ENCODE results near the gene SEC23A.
"Not testable (repeated sequence)": the region's sequence is repeated elsewhere in the genome, so short reads cannot be mapped to it uniquely, and the experiment has no call there.

The SEC23A gene
- total RNA-seq = 91.9 to 115 reads per million in 2 donors

DNA sequence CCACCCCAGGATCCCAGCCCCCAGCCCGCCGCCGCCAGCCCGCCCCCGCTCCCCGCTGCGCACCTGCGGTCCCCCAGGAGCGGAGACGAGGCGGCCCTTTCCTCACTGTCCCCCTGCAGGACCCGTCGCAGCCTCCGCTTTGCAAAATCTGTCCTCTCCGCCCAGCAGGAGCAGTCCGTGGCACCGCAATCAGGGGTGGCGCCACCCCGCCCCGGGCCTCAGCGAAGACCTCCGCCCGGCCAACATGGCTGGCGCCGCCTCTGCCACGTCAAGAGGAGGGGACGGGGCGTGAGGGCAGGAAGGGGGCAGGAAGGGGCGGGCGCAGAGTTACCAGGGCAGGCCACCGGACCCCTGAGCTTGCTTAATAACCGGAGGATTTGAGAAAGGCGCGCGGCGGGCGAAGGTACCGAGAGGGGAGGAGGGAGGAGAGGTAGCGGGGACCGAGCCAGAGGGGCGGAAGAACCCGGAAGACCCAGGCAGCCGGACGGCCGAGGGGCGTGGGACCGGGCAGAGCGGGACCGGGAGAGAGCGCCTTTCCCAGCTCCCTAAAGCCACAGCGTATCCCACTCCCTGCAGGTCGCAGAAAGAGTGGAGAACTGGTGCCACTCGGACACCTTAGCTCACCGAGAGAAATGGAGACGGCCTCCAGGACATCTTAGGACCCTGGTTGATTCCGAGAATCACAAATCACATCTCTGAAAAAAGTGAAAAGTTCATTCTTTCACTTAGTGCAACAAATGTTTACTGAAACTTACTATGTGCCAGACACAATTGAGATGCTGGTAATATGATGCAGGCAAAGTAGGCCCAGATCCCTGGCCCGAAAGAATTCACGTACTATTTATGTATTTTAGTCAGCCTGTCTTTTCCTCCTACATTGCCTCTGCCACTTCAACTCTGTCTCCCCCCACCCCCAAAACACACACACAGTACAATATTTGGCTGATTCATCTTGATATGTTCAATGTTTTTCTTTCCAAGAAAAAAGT lies at the start of gene SEC23A:
SEC23A (minus strand) TSS at position 267 of the 989 bp plus-strand sequence. CDS start 7,117 bp downstream, outside the sequence.
- peak; percentile 82 for DNase-seq

DNA sequence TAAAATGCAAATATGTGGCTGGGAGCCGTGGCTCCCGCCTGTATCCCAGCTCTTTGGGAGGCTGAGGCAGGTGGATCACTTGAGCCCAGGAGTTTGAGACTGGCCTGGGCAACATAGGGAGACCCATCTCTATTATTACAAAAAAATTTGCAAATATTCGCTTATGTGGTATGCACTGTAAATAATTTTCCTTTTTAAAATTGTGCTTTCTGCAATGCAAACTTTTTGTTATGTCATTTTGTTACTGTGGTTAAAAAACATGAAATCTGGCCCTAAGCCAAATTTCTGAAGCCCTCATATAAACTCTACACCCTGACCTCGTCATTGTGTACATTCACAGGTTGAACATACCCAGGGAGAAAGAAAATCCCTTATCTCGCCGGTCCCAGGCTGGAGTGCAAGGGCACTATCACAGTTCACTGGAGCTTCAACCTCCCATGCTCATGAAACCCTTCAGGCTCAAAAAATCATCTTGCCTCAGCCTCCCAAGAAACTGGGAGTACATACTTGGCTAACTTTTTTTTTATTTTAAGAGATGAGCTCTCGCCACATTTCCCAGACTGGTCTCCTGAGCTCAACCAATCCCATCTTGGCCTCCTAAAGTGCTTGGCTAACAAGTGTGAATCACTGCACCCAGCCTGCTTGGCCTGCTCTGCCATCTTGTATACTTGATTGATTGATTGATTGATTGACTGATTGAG lies 42.4 kb upstream of the SEC23A start:
- DNase-seq = no peak

DNA sequence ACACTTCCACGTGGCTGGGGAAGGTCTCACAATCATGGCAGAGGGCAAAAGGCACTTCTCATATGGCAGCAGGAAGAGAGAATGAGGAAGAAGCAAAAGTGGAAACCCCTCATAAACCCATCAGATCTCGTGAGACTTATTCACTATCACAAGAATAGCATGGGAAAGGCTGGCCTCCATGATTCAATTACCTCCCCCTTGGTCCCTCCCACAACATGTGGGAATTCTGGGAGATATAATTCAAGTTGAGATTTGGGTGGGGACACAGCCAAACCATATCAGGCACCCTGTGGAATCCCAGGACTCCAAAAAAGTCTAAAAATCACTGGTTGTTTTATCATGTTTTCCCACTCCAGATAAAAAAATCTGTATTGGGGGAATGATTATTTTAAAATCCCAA lies 40.2 kb upstream of the SEC23A start:
- not testable (repeated sequence) for DNase-seq

DNA sequence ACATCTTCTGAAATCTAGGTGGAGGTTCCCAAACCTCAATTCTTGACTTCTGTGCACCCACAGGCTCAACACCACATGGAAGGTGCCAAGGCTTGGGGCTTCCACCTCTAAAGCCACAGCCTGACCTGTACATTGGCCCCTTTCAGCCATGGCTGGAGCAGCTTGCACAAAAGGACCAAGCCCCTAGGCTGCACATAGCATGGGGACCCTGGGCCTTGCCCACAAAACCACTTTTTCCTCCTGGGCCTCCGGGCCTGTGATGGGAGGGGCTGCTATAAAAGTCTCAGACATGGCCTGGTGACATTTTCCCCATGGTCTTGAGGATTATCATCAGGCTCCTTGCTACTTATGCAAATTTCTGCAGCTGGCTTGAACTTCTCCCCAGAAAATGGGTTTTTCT lies 38.6 kb upstream of the SEC23A start:
- DNase-seq = not testable (repeated sequence)

DNA sequence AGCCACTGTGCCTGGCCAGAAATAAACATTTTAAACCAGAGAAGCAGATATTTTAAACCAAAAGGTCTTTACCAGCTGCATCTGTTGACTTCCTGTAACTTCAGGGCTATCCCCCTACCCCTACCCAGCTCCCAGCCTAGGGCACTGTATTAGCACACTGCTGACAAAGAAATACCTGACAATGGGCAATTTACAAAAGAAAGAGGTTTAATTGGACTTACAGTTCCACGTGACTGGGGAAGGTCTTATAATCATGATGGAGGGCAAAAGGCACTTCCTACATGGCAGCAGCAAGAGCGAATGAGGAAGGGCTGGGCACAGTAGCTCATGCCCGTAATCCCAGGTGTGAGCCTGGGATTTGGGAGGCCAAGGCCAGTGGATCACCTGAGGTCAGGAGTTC lies 37.1 kb upstream of the SEC23A start:
- no peak for DNase-seq

DNA sequence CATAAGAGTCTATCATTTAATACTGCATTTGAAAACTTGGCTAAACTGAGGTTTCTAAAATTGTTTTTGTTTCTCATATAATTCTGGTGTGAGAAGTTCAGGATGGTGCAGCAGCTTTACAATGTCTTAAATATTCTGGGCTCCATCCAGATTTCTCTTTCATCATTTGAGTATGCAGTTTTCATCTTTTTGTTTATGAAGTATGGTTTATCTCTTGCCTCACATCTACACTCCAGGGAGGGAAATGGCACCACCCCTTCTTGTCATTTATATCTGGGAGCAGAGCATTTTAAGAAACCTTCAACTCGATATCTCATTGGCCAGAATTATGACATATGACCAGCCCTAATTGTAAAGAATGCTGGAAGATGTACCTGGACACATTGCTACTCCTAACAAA lies 35.4 kb upstream of the SEC23A start:
- no peak for DNase-seq

DNA sequence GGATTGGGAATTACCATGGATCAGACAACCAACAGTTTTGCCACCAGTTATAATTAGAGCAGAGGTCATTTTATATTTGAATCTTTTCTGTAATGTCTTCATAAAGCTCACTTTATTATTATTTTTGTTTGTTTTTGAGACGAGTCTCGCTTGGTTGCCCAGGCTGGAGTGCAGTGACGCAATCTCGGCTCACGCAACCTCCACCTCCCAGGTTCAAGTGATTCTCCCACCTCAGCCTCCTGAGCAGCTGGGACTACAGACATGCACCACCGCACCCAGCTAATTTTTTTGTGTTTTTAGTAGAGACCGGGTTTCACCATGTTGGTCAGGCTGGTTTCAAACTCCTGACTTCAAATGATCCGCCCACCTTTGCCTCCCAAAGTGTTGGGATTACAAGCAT lies 34.8 kb upstream of the SEC23A start:
- not testable (repeated sequence) for DNase-seq

DNA sequence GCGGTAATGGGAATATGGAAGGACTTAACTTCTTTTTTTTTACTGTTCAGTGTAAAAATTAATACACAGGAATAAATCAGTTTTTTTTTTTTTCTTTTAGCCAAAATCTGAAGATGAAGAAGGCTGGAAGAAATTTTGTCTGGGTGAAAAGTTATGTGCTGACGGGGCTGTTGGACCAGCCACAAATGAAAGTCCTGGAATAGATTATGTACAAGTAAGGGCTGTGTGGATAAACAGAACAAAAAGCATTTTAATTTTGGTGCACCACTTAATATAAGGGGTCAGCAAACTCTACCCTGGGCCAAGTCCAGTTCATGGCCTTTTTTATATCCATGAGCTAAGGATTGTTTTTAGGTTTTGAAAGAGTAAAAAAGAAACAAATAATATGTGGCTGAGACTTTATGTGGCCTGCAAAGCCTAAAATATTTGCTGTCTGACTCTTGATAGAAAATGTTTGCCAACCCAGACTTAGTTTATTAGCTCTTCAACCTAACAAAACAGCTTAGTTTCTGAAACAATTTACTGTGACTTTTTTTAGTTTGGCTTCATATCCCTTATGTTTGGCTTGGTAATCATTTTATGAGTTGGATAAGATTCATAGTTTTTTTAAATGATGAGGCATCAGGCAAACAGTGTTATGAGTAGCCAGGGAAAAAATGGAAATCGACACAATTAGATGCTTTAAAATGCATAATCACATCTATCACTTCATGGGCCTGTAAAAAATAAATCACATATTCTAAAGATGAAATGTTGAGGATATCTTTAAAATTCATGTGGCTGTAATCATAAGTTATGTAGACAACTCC lies 19.5 kb upstream of the SEC23A start:
- no peak for DNase-seq

DNA sequence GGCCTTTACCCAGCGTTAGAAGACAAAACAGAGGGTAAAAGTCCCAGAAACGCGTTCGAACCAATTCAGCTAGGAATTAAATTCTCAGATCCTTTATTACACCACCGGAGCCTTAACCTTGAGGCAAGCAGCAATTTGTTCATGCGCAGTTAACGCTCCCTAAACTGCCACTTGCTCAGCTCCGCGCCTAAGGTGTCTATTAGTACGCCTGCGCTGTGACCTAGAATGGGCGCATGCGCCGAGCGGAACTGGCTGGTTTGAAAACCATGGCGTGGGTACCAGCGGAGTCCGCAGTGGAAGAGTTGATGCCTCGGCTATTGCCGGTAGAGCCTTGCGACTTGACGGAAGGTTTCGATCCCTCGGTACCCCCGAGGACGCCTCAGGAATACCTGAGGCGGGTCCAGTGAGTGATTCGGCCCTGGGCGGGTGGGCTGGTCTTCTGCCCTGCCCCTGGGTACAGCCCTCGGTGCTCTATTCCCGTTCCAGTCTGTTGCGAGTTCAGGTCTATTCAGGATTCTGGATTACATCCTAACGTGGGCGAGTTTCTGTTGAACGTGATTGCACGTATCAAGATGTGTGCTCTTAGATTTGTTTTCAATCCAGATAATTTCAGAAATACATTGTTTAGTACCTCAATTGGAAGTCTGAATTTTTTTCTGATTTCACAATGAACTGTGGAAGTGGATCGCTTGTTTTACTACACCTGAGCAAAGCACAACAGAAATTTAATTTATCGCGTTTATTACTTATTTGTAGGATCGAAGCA lies 11.2 kb upstream of the SEC23A start, which contains the start of gene GEMIN2:
GEMIN2 (plus strand) TSS at position 251 of the 766 bp plus-strand sequence; CDS start at position 267, 16 bp downstream.
- peak; percentile 88 for DNase-seq

DNA sequence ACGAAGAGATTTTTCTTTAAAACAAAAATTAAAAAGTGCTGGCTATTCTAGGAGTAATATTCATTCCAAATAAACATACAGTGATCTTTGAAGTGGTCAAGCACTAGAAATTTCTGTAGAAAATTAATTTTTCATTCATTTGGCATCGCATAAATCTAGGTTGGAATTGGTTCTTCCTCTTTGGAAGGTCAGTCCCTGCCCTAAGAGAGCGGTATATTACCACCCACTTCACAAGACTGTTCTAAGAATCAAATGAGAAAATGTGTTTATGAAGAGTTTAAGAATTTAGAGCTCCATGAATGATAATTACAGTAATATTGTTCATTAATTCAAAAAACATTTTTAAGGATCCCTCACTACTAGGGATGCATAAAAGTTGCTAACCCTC lies 10.6 kb upstream of the SEC23A start:
- DNase-seq = no peak

DNA sequence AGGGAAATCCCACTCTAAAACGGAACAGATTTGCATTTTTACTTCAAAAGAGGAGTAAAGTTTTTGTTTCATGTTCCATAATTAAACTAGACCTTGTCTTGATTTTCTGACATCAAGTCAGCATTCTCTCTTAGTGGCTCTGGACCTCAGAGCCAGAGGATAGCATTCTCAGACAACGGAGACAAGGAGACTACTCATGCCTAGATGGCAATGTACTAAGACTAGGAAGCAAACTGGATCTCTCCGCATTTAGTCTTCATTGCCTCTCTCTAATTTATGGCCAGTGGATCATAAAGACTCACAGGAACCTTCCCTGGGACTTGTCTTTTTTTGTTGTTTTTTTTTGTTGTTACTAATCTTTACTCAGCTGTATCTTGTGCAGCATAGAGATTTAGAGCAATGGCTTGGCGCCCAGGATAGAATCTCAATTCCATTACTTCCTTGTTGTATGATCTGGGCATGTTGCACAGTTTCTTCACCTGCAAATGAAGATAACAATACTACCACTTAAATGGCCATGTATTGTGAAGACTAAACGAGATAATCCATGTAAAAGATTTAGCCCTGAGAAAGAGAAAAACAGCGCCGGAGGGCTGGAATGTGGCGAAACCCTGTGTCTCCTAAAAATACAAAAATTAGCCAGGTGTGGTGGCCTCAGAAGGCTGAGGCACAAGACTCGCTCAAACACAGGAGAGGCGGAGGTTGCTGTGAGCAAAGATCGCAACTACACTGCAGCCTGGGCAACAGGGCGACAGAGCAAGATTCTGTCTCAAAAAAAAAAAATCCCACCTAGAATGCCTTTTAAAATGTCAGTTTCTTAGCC lies 7.1 kb upstream of the SEC23A start:
- DNase-seq = no peak

DNA sequence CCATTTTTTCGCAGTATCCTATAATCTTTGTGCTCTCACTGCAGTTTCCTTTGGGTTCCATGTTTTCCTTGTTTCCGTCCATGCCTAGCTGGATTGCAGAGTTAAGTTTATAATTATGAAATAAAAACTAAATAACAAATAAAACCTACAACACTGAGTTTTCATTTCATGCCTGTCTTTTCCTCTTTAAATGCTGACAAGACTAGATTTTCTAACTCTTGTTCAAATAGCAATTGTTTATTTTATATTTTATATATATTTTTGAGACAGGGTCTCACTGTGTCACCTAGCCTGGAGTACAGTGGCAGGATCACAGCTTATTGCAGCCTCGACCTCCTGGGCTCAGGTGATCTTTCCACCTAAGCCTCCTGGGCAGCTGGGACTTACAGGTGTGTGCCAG lies 5.8 kb upstream of the SEC23A start:
- no peak for DNase-seq

DNA sequence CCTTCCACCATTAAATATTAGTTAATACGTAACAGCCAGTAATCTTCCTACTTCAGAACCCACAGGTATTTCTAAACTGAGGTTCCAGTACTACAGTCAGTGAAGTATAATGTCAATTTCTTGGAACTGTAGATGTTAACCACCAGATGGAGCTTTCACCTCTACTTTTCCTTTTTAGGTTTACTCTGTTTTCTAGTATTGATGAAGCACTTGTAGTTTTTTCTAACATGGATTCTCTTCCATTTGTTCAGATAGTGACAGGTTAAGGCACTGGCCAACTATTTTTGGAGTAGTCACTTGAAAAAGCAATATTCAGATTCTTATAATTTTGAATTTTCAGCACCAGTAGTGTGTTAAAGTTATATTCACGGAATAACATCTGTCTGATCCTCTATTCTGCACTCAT lies 4.6 kb upstream of the SEC23A start:
- DNase-seq = no peak

DNA sequence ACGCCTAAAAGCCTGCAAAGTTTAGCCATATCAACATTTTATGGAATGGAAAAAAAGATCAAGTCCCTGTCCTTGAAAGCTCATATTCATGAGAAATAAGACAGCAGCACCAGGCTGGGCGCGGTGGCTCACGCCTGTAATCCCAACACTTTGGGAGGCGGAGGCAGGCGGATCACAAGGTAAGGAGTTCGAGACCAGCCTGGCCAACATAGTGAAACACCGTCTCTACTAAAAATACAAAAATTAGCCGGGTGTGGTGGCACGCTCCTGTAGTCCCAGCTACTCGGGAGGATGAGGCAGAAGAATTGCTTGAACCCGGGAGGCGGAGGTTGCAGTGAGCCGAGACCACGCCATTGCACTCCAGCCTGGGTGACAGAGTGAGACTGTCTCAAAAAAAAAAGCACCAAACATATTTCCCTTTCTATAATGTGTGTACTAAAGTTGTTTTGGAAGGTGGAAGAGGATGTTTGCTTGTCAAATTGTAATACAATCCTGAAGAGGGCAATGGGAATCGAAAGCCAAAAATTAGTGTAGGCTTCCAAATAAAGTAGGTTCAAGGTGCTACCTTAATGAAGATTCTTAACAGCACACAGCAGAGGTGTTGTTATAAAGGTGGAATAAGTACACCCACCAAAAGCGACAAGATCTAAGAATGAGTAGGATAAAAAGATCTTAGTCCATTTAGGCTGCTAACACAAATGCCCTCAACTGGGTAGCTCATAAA lies 1.2 kb upstream of the SEC23A start:
- not testable (repeated sequence) for DNase-seq

DNA sequence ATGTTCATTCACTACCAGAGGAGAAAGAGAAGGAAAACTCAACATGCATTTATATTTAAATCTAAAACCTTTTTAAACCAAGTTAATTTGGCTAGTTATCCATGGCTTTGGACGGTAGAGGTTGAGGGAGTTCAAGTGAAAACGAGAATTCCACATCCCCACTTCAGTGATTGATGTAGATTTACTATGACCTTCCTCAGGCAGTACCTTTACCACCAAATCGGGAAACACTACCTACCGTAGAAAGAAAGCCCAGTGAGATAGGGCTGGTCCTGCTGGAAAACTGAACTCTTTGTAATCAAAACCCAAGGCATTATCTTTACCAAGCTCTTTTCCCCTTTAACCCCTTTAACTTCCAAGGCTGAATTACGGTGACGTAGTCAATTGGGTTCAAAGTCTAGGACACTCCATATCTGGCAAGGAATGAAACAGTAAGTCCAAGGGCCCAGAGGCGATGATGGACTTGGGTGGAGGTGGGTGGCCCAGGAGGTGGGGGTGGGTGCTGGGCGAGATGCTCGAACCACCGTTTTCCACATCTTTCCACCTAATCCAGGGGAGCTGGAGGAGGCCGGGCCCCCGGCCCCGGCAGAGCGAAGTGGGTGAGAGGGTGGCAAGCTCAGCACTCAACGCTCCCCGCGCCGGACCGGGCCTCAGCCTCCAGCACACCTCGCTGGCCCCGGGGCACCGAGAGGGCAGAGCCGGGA lies 618 bp downstream of the SEC23A start:
- DNase-seq = no peak

DNA sequence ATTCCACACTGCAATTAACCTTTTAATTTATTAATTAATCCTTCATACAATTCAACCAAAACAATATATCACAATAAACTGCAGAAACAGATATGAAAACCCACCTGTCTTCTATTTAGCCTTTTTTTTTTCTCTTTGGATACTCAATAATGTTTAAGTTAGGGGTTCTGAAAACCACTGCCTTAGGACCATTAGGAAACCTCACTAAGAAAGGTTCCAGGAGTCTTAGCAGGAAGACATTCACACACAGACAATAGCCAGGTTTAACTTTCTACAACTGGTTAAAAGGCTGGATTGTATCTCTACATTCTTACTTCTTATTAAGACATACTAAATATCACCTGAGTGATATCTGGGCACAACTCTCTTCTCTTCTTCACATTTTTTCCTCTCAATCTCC lies 3.3 kb downstream of the SEC23A start:
- no peak for DNase-seq

DNA sequence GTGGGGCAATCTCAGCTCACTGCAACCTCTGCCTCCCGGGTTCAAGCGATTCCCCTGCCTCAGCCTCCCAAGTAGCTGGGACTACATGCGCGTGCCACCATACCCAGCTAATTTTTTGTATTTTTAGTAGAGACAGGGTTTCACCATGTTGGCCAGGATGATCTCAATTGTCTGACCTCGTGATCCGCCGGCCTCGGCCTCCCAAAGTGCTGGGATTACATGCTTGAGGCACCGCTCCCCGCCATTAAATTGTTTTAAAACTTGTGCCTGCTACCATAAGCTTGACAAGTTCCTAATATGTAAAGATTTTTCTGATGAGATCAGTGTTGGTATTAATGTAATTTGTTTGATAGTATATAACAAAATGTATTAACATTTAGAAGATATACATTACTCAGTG lies 3.8 kb downstream of the SEC23A start:
- DNase-seq = not testable (repeated sequence)

DNA sequence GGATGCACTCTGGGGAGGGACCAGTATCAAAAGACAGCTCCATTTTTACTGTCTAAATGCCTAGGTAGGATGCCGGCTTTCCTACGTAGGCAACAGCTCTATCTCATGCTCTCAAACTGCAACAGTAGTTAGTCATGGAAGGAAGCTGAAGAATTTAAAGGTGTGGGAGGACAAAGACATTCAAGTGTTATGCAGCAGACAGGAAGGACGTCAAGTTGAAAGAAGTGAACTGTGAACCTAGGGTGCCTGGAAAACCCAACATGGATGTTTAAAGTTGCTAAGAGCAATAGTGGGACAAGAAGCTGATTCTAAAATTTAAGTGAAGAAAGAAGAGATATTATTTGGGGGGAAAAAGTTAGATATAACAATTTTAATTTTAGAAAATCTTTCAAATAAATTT lies 5.9 kb downstream of the SEC23A start:
- DNase-seq = no peak

DNA sequence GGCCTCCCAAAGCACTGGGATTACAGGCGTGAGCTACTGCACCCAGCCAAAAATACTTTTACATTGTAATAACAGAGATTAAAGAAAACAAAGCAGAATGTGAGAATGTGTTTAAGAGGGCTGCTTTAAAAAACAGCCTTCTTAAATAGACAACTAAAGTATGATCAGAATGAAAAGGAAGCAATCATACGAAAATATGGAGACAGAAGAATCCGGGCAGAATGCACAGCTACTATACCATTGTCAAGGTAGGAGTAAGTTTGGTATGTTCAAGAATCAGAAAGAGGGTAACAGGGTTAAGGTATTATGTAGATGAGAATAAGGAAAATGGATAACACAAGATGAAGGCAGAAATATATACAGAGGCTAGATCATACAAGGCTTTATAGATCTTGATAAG lies 8.5 kb downstream of the SEC23A start:
- no peak for DNase-seq

DNA sequence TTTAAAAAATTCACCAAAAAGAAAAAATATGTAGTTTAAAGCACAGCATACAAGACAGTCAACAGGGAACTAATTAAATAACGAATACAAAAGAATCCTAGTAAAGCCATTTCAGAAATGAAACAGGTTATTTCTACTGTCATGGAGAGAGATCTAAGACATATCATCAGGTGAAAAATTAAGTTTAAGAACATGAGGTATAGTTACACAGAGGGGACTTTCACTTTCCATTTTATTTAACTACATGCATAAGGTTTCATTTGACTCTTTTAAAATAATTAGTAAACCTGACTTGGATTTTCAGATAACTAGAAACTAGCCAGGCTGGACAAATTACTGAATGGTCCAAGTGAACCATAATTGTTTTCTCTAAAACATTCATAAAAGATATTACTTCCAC lies 11.3 kb downstream of the SEC23A start:
- DNase-seq = no peak
